K562 (cell line): ENCODE data around the gene ZNF292.

Source experiments
- ARID2 ChIP-seq: fragments of 450-650 bp; IDR thresholded peaks from 2 replicates; pipeline ENCODE4 v1.6.1; 2017; ENCODE audit warnings: antibody characterized with exemption, mild to moderate bottlenecking
- ARNT ChIP-seq, 2 experiments: fragments of 450-650 bp; IDR thresholded peaks; 2 replicates each; pipeline ENCODE4 v1.6.1; 2016; ENCODE audit warnings: mild to moderate bottlenecking in 1 of 2
- CBX5 ChIP-seq: IDR thresholded peaks from 2 replicates; pipeline ENCODE4 v1.6.1; 2014; ENCODE audit warnings: low read depth, borderline replicate concordance
- CEBPG ChIP-seq, 3 experiments: fragments of 200-800 bp in 1 of 3; sonication (Bioruptor generic) in 1 of 3; sonication (generic) in 1 of 3; formaldehyde crosslinking in 1 of 3; IDR thresholded peaks in 2 of 3; conservative IDR thresholded peaks in 1 of 3; 2 replicates each; pipeline versions ENCODE4 v1.6.1 to v1.8.0; 2016 to 2022; ENCODE audit warnings: missing compliant biosample characterization in 2 of 3, missing genetic modification characterization in 2 of 3, mild to moderate bottlenecking in 1 of 3, missing genetic modification reagents in 1 of 3
- ERF ChIP-seq: fragments of 450-650 bp; formaldehyde crosslinking; IDR thresholded peaks from 2 replicates; pipeline ENCODE4 v1.4.0; 2020; ENCODE audit warnings: mild to moderate bottlenecking, mixed read lengths
- FOXM1 ChIP-seq, 2 experiments: fragments of 450-650 bp in 1 of 2; sonication (generic) in 1 of 2; formaldehyde crosslinking in 1 of 2; IDR thresholded peaks; 2 replicates each; pipeline versions ENCODE4 v1.6.1 to v1.9.0; 2017 to 2022; ENCODE audit warnings: low read depth in 2 of 2, mild to moderate bottlenecking in 2 of 2, missing genetic modification reagents in 1 of 2, moderate library complexity in 1 of 2
- KDM1A ChIP-seq, 2 experiments: fragments of 450-650 bp; IDR thresholded peaks; 2 replicates each; pipeline ENCODE4 v1.6.1; 2016; ENCODE audit warnings: mild to moderate bottlenecking in 2 of 2
- NFE2 ChIP-seq: IDR thresholded peaks from 2 replicates; pipeline ENCODE4 v1.6.1; 2014; ENCODE audit warnings: antibody characterized with exemption, low read depth
- POLR2A ChIP-seq: fragments of 450-650 bp; conservative IDR thresholded peaks from 2 replicates; pipeline ENCODE4 v1.6.1; 2016
- ZNF75A ChIP-seq: fragments of 450-650 bp; formaldehyde crosslinking; IDR thresholded peaks from 2 replicates; pipeline ENCODE4 v1.4.0; 2020; ENCODE audit warnings: mild to moderate bottlenecking
- TF ChIP-seq, protein P1 (sequence below), 3 experiments: IDR thresholded peaks in 2 of 3; conservative IDR thresholded peaks in 1 of 3; 2 replicates each; pipeline ENCODE4 v1.5.1; 2011 to 2012; ENCODE audit warnings: low read length in 3 of 3, mild to moderate bottlenecking in 3 of 3, control low read depth in 2 of 3, improper control_type of control experiment in 1 of 3, inconsistent platforms in 1 of 3, low read depth in 1 of 3, mixed read lengths in 1 of 3, moderate library complexity in 1 of 3; ENCODE audit not compliant: insufficient read depth in 2 of 3
- TF ChIP-seq, protein P2 (sequence below): fragments of 450-650 bp; IDR thresholded peaks from 2 replicates; pipeline ENCODE4 v1.6.1; 2016; ENCODE audit warnings: low read depth, mild to moderate bottlenecking, moderate library complexity

DNA sequence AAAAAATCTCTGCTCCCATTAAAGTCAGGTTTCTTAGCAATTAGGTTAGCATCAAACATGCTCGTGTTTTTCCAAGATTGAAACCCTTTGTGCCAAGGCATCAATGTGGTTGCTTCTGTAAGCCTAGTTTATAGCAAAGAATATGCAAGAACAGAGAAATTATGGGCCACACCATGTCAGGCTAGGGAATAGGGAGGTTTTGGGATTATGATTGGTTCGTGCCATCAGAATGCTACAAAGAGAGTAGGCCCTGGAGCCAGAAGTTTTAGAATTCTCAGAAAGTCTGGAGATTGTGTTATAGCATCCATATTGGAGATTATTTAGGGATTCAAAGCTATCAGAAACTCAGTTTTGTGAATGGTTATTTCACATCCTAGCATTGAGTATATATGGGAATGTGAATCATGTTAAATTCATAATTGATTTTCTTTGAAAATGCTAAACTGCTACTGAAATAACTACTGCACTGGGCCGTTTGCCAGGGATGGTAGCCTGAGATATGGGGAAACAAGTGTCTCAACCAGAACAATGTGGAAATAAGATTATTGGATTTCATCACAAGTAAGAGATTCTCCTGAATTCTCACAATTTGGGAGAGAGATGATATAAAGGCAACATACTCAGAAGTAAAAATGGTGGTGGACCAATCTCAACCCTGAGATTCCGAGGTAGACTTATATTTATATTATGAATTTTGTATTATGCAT, 45.3 kb downstream of the ZNF292 start:
- TF ChIP-seq ZNF75A (CRISPR knock-in tag): no peak
- TF ChIP-seq, protein P1, sequence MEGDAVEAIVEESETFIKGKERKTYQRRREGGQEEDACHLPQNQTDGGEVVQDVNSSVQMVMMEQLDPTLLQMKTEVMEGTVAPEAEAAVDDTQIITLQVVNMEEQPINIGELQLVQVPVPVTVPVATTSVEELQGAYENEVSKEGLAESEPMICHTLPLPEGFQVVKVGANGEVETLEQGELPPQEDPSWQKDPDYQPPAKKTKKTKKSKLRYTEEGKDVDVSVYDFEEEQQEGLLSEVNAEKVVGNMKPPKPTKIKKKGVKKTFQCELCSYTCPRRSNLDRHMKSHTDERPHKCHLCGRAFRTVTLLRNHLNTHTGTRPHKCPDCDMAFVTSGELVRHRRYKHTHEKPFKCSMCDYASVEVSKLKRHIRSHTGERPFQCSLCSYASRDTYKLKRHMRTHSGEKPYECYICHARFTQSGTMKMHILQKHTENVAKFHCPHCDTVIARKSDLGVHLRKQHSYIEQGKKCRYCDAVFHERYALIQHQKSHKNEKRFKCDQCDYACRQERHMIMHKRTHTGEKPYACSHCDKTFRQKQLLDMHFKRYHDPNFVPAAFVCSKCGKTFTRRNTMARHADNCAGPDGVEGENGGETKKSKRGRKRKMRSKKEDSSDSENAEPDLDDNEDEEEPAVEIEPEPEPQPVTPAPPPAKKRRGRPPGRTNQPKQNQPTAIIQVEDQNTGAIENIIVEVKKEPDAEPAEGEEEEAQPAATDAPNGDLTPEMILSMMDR (IDR thresholded peaks at IDR 0.05 in 2 of 3, conservative IDR thresholded peaks at IDR 0.05 in 1 of 3; ENCODE audit: insufficient read depth in 2 of 3, low read depth in 1 of 3, low read length in 3 of 3): no peak
- TF ChIP-seq NFE2: no peak
- TF ChIP-seq CBX5: no peak
- TF ChIP-seq POLR2A: no peak
- no peak for TF ChIP-seq KDM1A (IDR thresholded peaks at IDR 0.05)
- TF ChIP-seq FOXM1 (IDR thresholded peaks at IDR 0.05; ENCODE audit: low read depth): no peak
- no peak for TF ChIP-seq FOXM1 (CRISPR knock-in tag; IDR thresholded peaks at IDR 0.05; ENCODE audit: low read depth)
- TF ChIP-seq ERF (CRISPR knock-in tag): no peak
- TF ChIP-seq ARNT (IDR thresholded peaks at IDR 0.05): no peak
- TF ChIP-seq ARID2: no peak
- TF ChIP-seq CEBPG (CRISPR knock-in tag; IDR thresholded peaks at IDR 0.05): no peak
- TF ChIP-seq CEBPG (tag; conservative IDR thresholded peaks at IDR 0.05 in 1 of 2, IDR thresholded peaks at IDR 0.05 in 1 of 2): no peak
- TF ChIP-seq, protein P2, sequence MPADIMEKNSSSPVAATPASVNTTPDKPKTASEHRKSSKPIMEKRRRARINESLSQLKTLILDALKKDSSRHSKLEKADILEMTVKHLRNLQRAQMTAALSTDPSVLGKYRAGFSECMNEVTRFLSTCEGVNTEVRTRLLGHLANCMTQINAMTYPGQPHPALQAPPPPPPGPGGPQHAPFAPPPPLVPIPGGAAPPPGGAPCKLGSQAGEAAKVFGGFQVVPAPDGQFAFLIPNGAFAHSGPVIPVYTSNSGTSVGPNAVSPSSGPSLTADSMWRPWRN: no peak
